HG03354 (cell line): Measurements from ENCODE around the gene BARX2.

Source experiments
- ATAC-seq: cut with Tn5 transposase; IDR thresholded peaks from one replicate; pipeline ENCODE4 v1.9.1; 2021; ENCODE audit warnings: mild to moderate bottlenecking; ENCODE audit not compliant: unreplicated experiment, poor library complexity, severe bottlenecking

BARX2 gene

GRCh38 chr11:129394709-129395108 lies 19.1 kb downstream of the BARX2 start:
- no peak for ATAC-seq

GRCh38 chr11:129395432-129395831 lies 19.8 kb downstream of the BARX2 start:
- ATAC-seq, result no peak

- no peak for ATAC-seq
Measured at GRCh38 chr11:129395883-129396282, 20.2 kb downstream of the BARX2 start.

GRCh38 chr11:129396454-129396853 lies 20.8 kb downstream of the BARX2 start:
- no peak for ATAC-seq

GRCh38 chr11:129402206-129403171 lies 26.8 kb downstream of the BARX2 start:
- no peak for ATAC-seq

GRCh38 chr11:129404731-129405130 lies 29.1 kb downstream of the BARX2 start:
- no peak for ATAC-seq

GRCh38 chr11:129408865-129409444 lies 33.3 kb downstream of the BARX2 start:
- no peak for ATAC-seq

- no peak for ATAC-seq
Measured at GRCh38 chr11:129410395-129410960, 34.8 kb downstream of the BARX2 start.

- no peak for ATAC-seq
Measured at GRCh38 chr11:129412494-129412893, 36.8 kb downstream of the BARX2 start.

- ATAC-seq, result no peak
Measured at GRCh38 chr11:129414144-129414872, 38.7 kb downstream of the BARX2 start.

GRCh38 chr11:129416080-129416820 lies 40.6 kb downstream of the BARX2 start:
- no peak for ATAC-seq

- no peak for ATAC-seq
Measured at GRCh38 chr11:129417458-129417857, 41.8 kb downstream of the BARX2 start.

- peak; percentile 65 for ATAC-seq
Measured at GRCh38 chr11:129418039-129418438, 42.4 kb downstream of the BARX2 start.

- no peak for ATAC-seq
Measured at GRCh38 chr11:129419386-129419785, 43.7 kb downstream of the BARX2 start.

- no peak for ATAC-seq
Measured at GRCh38 chr11:129423426-129423825, 47.8 kb downstream of the BARX2 start.

- ATAC-seq, result no peak
Measured at GRCh38 chr11:129425214-129425613, 49.6 kb downstream of the BARX2 start.

GRCh38 chr11:129426038-129426437 lies 50.4 kb downstream of the BARX2 start:
- no peak for ATAC-seq

GRCh38 chr11:129426776-129427175 lies 51.1 kb downstream of the BARX2 start:
- ATAC-seq, result no peak

- no peak for ATAC-seq
Measured at GRCh38 chr11:129427376-129427775, 51.7 kb downstream of the BARX2 start.
